Endothelial cell of umbilical vein (primary cell): ENCODE data around the gene RBM17. TPM values are rescaled to one million over a fixed set of nuclear protein-coding genes. Genes with fewer than 3 reads are reported as not detected.
A peak's percentile ranks its signal among the peaks of the same experiment; 100 is the strongest.

Experiments used
- BruUV-seq: library from RNA; stranded (reverse); fragments of 400-500 nt; replicated peaks from 2 replicates; lab custom pipeline; 2021; lab: Mats Ljungman, UMichigan
- CTCF ChIA-PET: fragments of 300-600, 350-600 bp; sonication (Branson Sonifier 250); formaldehyde crosslinking; loops from one replicate; lab custom pipeline; 2021; ENCODE audit warnings: antibody characterized with exemption, inconsistent platforms; lab: Charles Lee
- POLR2A ChIA-PET: fragments of 300-600, 350-600 bp; sonication (Branson Sonifier 250); formaldehyde crosslinking; loops from one replicate; lab custom pipeline; 2021; ENCODE audit warnings: antibody characterized with exemption, inconsistent platforms; lab: Charles Lee
- DNase-seq: peaks from one replicate; pipeline ENCODE4 v3.0.0-alpha.2; 2011; ENCODE audit warnings: low read depth, low spot score
- FAIRE-seq: peaks from 2 replicates; lab custom pipeline; 2011; peaks lifted over from hg19 to GRCh38; lab: Jason Lieb, UNC
- H2AFZ ChIP-seq: 2 replicates; pipeline ENCODE4 v1.6.0; 2012; ENCODE audit warnings: low read depth, low read length, control low read depth, inconsistent platforms
- H3K27ac ChIP-seq: 2 replicates; pipeline ENCODE4 v1.5.1; 2011; ENCODE audit warnings: low read depth, mild to moderate bottlenecking, control low read depth, low read length, moderate library complexity; ENCODE audit not compliant: insufficient read depth
- H3K27me3 ChIP-seq, 2 experiments: 2 replicates each; pipeline versions ENCODE4 v1.6.0 to v1.6.1; 2011; ENCODE audit warnings: low read length in 2 of 2, mixed read lengths in 1 of 2; ENCODE audit not compliant: control insufficient read depth in 2 of 2, insufficient read depth in 2 of 2
- H3K36me3 ChIP-seq, 2 experiments: 2 replicates in 1 of 2; 3 replicates in 1 of 2; pipeline ENCODE4 v1.5.1; 2011; ENCODE audit warnings: low read length in 2 of 2, mild to moderate bottlenecking in 1 of 2, moderate library complexity in 1 of 2; ENCODE audit not compliant: control insufficient read depth in 2 of 2, insufficient read depth in 2 of 2; ENCODE audit errors: extremely low read depth in 1 of 2
- H3K4me1 ChIP-seq: 3 replicates; pipeline ENCODE4 v1.5.1; 2011; ENCODE audit warnings: mild to moderate bottlenecking, low read length; ENCODE audit not compliant: control insufficient read depth, insufficient read depth; ENCODE audit errors: extremely low read depth
- H3K4me2 ChIP-seq: 2 replicates; pipeline ENCODE4 v1.6.1; 2011; ENCODE audit warnings: low read length, control low read depth, mixed read lengths; ENCODE audit not compliant: insufficient read depth
- H3K4me3 ChIP-seq, 3 experiments: fragments of 200-600 bp in 1 of 3; sonication (generic), shearing (Covaris generic) in 1 of 3; replicated peaks in 1 of 3; 2 replicates each; pipeline ENCODE4 v1.5.1; 2011 to 2016; ENCODE audit warnings: control low read depth in 3 of 3, low read length in 3 of 3, mild to moderate bottlenecking in 2 of 3, inconsistent platforms in 1 of 3, low read depth in 1 of 3, moderate library complexity in 1 of 3; ENCODE audit not compliant: insufficient read depth in 1 of 3
- H3K79me2 ChIP-seq: 2 replicates; pipeline ENCODE4 v1.6.0; 2012; ENCODE audit warnings: low read length, inconsistent platforms; ENCODE audit not compliant: control insufficient read depth, insufficient read depth
- H3K9ac ChIP-seq: replicated peaks from 2 replicates; pipeline ENCODE3; 2011; ENCODE audit warnings: low read length, control low read depth; ENCODE audit not compliant: insufficient read depth; ENCODE audit errors: extremely low read depth
- H3K9me1 ChIP-seq: replicated peaks from 3 replicates; pipeline ENCODE4 v1.6.0; 2011; ENCODE audit warnings: mild to moderate bottlenecking, low read length; ENCODE audit not compliant: control insufficient read depth, insufficient read depth; ENCODE audit errors: extremely low read depth
- H3K9me3 ChIP-seq: replicated peaks from 2 replicates; pipeline ENCODE4 v1.5.1; 2012; ENCODE audit warnings: low read length, inconsistent platforms; ENCODE audit not compliant: control insufficient read depth, insufficient read depth
- H4K20me1 ChIP-seq: replicated peaks from 2 replicates; pipeline ENCODE3; 2011; ENCODE audit warnings: mild to moderate bottlenecking, low read length; ENCODE audit not compliant: control insufficient read depth, insufficient read depth; ENCODE audit errors: extremely low read depth
- CTCF ChIP-seq, 2 donors: IDR thresholded peaks; 1 replicate in 1 of 2; 2 replicates in 1 of 2; pipeline ENCODE4 v1.5.1; 2011; ENCODE audit warnings: low read length in 2 of 2, mild to moderate bottlenecking in 2 of 2, moderate library complexity in 2 of 2, control low read depth in 1 of 2, inconsistent platforms in 1 of 2, low read depth in 1 of 2; ENCODE audit not compliant: insufficient read depth in 1 of 2; ENCODE audit errors: extremely low read depth in 1 of 2
- EZH2 ChIP-seq: IDR thresholded peaks from 2 replicates; pipeline ENCODE4 v1.6.1; 2012; ENCODE audit warnings: borderline replicate concordance, low read depth, mild to moderate bottlenecking, moderate library complexity, low read length, inconsistent platforms; ENCODE audit not compliant: severe bottlenecking
- FOS ChIP-seq: IDR thresholded peaks from 2 replicates; pipeline ENCODE4 v1.6.1; 2011; ENCODE audit warnings: mild to moderate bottlenecking, low read length, moderate library complexity, borderline replicate concordance; ENCODE audit not compliant: insufficient read depth
- GATA2 ChIP-seq: IDR thresholded peaks from 2 replicates; pipeline ENCODE4 v1.7.0; 2011; ENCODE audit warnings: low read depth, mild to moderate bottlenecking, moderate library complexity, mixed read lengths, low read length; ENCODE audit not compliant: insufficient read length, insufficient read depth
- JUN ChIP-seq: IDR thresholded peaks from 2 replicates; pipeline ENCODE4 v1.6.1; 2011; ENCODE audit warnings: borderline replicate concordance, low read depth; ENCODE audit not compliant: insufficient read length, insufficient read depth
- MAX ChIP-seq: IDR thresholded peaks from 2 replicates; pipeline ENCODE4 v1.6.1; 2011; ENCODE audit not compliant: insufficient read depth, insufficient read length
- MYC ChIP-seq: IDR thresholded peaks from one replicate; pipeline ENCODE4 v1.6.1; 2011; ENCODE audit warnings: mild to moderate bottlenecking, low read depth, low read length
- POLR2A ChIP-seq: IDR thresholded peaks from 2 replicates; pipeline ENCODE4 v1.6.1; 2012; ENCODE audit warnings: low read depth, mild to moderate bottlenecking, control low read depth, low read length
- POLR2AphosphoS5 ChIP-seq: IDR thresholded peaks from 2 replicates; pipeline ENCODE4 v1.6.1; 2012; ENCODE audit warnings: low read depth, mild to moderate bottlenecking, control low read depth, low read length, moderate library complexity; ENCODE audit not compliant: insufficient read depth
- dilution Hi-C: fragments of 300-500 bp; cut with MboI; formaldehyde crosslinking; loops from one replicate; pipeline ENCODE4 v1.15.0; 2019; ENCODE audit warnings: low sequenced_read_pairs; ENCODE audit not compliant: extremely low pct_ligation_motif_present
- intact Hi-C: fragments of 100-400 bp; cut with micrococcal nuclease; formaldehyde crosslinking; loops from one replicate; pipeline ENCODE4 v1.10.0; 2022
- polyA plus RNA-seq, 4 experiments: library from polyadenylated mRNA; depleted of rRNA in 3 of 4; stranded (reverse) in 3 of 4; unstranded in 1 of 4; fragments of >200 nt; gene quantifications; 2 replicates each; pipeline versions ENCODE4 v1.2.1 to v1.2.3, GENCODE V29; 2011 to 2012; ENCODE audit warnings: missing spikeins in 1 of 4
- total RNA-seq: library from RNA; stranded (reverse); gene quantifications from 2 replicates; pipeline ENCODE4 v1.2.3, GENCODE V29; 2021

The RBM17 gene
- total and polyA plus RNA-seq, 2 donors (not counting 3 experiments of a cell fraction or from before 2014, with no cell fraction given) = 23.1 to 148 TPM

GRCh38 chr10:6054884-6055283 is 34.0 kb upstream of the RBM17 start:
- POLR2A ChIA-PET = no interaction called here
- no peak overlapping the region for H3K9ac ChIP-seq
- H4K20me1 ChIP-seq = no peaks in the 10 kb centered on the region
- intact Hi-C loops = loop anchor here (2.0 kb wide), 1 partner anchor 32 kb away; no protein-coding TSS in a partner anchor
- FAIRE-seq = peak; percentile 4
- no peak for TF ChIP-seq GATA2
- no peak for TF ChIP-seq CTCF (IDR thresholded peaks at IDR 0.05; ENCODE audit: extremely low read depth in 1 of 2, insufficient read depth in 1 of 2, low read depth in 1 of 2, low read length in 2 of 2)
- no peak for TF ChIP-seq MYC
- TF ChIP-seq FOS = no peak
- TF ChIP-seq POLR2A = no peak
- TF ChIP-seq JUN = no peak
- no peak for TF ChIP-seq EZH2
- TF ChIP-seq POLR2AphosphoS5 = no peak
- no peak for TF ChIP-seq MAX
- no peak overlapping the region for H3K4me3 ChIP-seq
- no peaks in the 10 kb centered on the region for H3K9me3 ChIP-seq
- H3K79me2 ChIP-seq = no peaks in the 10 kb centered on the region
- CTCF ChIA-PET = no interaction called here
- H2AFZ ChIP-seq = no peak overlapping the region
- H3K4me1 ChIP-seq = peaks cover 9% of the 10 kb centered on the region
- no peak for DNase-seq
- H3K9me1 ChIP-seq = no peaks in the 10 kb centered on the region
- no peaks in the 10 kb centered on the region for H3K36me3 ChIP-seq
- no TSS peak for BruUV-seq
- dilution Hi-C loops = no loop called here
- H3K27me3 ChIP-seq = peaks cover 5% of the 10 kb centered on the region in 2 experiments
- no peak overlapping the region for H3K27ac ChIP-seq
- no peak overlapping the region for H3K4me2 ChIP-seq
